Measurements from ENCODE around the gene KISS1. TPM values are rescaled to one million over a fixed set of nuclear protein-coding genes. Genes with fewer than 3 reads are reported as not detected.

The KISS1 gene
- total RNA-seq, 4 donors from 2014 or later = not detected

DNA sequence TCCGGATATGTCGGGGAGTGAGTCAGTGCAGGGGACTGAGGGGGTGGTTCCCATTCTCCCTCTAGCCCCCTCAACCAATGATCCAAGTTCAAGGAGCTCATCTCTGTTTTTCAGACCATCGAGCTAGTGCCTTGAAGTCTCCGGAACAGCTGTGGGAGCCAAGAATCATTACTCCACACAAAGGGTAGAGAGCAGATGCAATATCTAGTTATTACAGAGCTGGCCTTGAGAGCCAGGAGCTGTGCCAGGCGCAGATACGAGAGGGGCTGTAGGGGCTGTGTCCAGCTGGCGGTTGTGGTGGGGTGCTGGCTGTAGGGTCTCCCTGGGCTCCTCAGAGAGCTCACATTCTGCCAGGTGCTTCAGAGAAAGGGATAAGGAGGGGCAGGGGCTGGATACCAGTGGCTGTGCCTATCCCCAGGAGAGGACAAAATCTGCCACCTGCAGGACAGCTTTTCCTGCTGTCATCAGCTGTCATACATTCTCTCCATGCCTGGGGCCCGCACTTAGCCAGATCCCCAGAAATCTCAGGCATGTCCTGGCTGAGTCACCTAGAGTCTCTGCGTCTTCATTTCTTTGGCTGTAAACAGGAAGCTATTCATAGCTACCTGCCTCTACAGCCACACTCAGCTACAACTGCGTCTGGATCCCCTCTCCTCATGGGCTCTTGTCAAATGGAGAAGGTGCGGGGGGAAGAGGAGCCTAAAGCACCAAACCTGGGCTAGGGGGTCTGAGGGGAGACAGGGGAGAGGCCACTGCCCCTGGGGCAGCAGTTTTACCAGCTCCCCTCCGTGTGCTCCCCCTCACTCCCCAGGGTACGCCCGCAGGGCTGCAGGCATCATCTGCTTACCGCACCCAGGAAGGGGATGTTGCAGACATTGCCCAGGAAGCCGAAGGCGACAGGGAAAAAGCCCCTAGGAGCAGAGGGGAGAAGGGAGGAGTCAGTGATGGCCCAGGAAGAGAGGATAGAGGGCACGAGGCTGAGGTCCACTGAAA, 2.4 kb upstream of the KISS1 start:
- no peaks in the 10 kb centered on the region for H3K27me3 ChIP-seq
- no peak for DNase-seq
- no peaks in the 10 kb centered on the region for H3K9me3 ChIP-seq
- intact Hi-C loops (cut with DNase I) = no loop called here
- WGBS, 2 donors = 60 to 67% methylated on average over 16 to 17 of the region's 18 CpGs
- H3K4me3 ChIP-seq (replicated peaks in 1 of 3) = no peak overlapping the region
- no peak overlapping the region for H3K27ac ChIP-seq
- no peaks in the 10 kb centered on the region for H3K4me1 ChIP-seq
- no peaks in the 10 kb centered on the region for H3K36me3 ChIP-seq
- TF ChIP-seq, protein P1, sequence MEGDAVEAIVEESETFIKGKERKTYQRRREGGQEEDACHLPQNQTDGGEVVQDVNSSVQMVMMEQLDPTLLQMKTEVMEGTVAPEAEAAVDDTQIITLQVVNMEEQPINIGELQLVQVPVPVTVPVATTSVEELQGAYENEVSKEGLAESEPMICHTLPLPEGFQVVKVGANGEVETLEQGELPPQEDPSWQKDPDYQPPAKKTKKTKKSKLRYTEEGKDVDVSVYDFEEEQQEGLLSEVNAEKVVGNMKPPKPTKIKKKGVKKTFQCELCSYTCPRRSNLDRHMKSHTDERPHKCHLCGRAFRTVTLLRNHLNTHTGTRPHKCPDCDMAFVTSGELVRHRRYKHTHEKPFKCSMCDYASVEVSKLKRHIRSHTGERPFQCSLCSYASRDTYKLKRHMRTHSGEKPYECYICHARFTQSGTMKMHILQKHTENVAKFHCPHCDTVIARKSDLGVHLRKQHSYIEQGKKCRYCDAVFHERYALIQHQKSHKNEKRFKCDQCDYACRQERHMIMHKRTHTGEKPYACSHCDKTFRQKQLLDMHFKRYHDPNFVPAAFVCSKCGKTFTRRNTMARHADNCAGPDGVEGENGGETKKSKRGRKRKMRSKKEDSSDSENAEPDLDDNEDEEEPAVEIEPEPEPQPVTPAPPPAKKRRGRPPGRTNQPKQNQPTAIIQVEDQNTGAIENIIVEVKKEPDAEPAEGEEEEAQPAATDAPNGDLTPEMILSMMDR (IDR thresholded peaks at IDR 0.05) = no peak
- TF ChIP-seq POLR2A (IDR thresholded peaks at IDR 0.05) = no peak

GRCh38 chr1:204197068-204197467, 777 bp upstream of the KISS1 start:
- DNase-seq = no peak
- H3K36me3 ChIP-seq = no peaks in the 10 kb centered on the region
- 83 to 86% methylated on average over 5 of the region's 5 CpGs for WGBS, 2 donors
- intact Hi-C loops (cut with DNase I) = no loop called here
- H3K9me3 ChIP-seq = no peaks in the 10 kb centered on the region
- H3K27ac ChIP-seq = no peak overlapping the region
- TF ChIP-seq, protein P1 (IDR thresholded peaks at IDR 0.05) = no peak
- no peak for TF ChIP-seq POLR2A (IDR thresholded peaks at IDR 0.05)
- H3K4me3 ChIP-seq (replicated peaks in 1 of 3) = no peak overlapping the region
- H3K27me3 ChIP-seq = no peaks in the 10 kb centered on the region
- H3K4me1 ChIP-seq = no peaks in the 10 kb centered on the region

GRCh38 chr1:204194771-204195170, 1.5 kb downstream of the KISS1 start:
- Histone ChIP-seq H3K36me3 (no peaks in the 10 kb centered on the region), H3K4me1 (peaks cover 0 to 7% of the 10 kb centered on the region in 2 donors), H3K27ac (no peak overlapping the region), H3K9me3 (no peaks in the 10 kb centered on the region), H3K27me3 (no peaks in the 10 kb centered on the region), H3K4me3 (replicated peaks in 1 of 3) (no peak overlapping the region)
- intact Hi-C loops (cut with DNase I) = no loop called here
- 68 to 83% methylated on average over 7 of the region's 7 CpGs for WGBS, 2 donors
- no peak for TF ChIP-seq POLR2A (IDR thresholded peaks at IDR 0.05)
- TF ChIP-seq, protein P1 (IDR thresholded peaks at IDR 0.05) = no peak
- no peak for DNase-seq

DNA sequence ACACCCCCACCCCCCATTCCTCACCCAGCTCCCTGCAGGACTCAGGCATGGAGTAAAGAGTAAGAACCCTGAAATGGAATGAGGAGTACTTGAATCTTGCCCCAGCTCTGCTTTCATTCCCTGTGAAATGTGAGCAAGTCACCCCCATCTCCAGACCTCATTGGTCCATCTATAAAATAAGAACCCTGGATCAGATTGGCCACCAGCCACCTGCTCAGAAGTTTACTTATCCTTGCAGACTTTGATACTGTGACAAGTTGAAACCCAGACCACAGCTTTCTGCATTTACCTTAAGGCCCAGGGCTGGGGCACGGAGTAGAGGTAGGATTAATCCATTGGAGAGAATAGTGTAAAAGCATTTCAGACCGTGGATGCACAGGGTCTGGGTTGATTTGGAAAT, 2.2 kb downstream of the KISS1 start:
- H3K27me3 ChIP-seq = no peaks in the 10 kb centered on the region
- H3K9me3 ChIP-seq = no peaks in the 10 kb centered on the region
- WGBS, 2 donors = 65 to 73% methylated on average over 2 of the region's 2 CpGs
- no peak overlapping the region for H3K27ac ChIP-seq
- peaks cover 0 to 7% of the 10 kb centered on the region in 2 donors for H3K4me1 ChIP-seq
- TF ChIP-seq, protein P1 (IDR thresholded peaks at IDR 0.05) = no peak
- no peak for TF ChIP-seq POLR2A (IDR thresholded peaks at IDR 0.05)
- DNase-seq = no peak
- intact Hi-C loops (cut with DNase I) = no loop called here
- no peak overlapping the region for H3K4me3 ChIP-seq (replicated peaks in 1 of 3)
- no peaks in the 10 kb centered on the region for H3K36me3 ChIP-seq
